ENCODE results near the gene BAIAP2L1.
A peak's percentile ranks its signal among the peaks of the same experiment; 100 is the strongest.
"Not testable (repeated sequence)": the region's sequence is repeated elsewhere in the genome, so short reads cannot be mapped to it uniquely, and the experiment has no call there.

Gene BAIAP2L1, protein sequence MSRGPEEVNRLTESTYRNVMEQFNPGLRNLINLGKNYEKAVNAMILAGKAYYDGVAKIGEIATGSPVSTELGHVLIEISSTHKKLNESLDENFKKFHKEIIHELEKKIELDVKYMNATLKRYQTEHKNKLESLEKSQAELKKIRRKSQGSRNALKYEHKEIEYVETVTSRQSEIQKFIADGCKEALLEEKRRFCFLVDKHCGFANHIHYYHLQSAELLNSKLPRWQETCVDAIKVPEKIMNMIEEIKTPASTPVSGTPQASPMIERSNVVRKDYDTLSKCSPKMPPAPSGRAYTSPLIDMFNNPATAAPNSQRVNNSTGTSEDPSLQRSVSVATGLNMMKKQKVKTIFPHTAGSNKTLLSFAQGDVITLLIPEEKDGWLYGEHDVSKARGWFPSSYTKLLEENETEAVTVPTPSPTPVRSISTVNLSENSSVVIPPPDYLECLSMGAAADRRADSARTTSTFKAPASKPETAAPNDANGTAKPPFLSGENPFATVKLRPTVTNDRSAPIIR

DNA sequence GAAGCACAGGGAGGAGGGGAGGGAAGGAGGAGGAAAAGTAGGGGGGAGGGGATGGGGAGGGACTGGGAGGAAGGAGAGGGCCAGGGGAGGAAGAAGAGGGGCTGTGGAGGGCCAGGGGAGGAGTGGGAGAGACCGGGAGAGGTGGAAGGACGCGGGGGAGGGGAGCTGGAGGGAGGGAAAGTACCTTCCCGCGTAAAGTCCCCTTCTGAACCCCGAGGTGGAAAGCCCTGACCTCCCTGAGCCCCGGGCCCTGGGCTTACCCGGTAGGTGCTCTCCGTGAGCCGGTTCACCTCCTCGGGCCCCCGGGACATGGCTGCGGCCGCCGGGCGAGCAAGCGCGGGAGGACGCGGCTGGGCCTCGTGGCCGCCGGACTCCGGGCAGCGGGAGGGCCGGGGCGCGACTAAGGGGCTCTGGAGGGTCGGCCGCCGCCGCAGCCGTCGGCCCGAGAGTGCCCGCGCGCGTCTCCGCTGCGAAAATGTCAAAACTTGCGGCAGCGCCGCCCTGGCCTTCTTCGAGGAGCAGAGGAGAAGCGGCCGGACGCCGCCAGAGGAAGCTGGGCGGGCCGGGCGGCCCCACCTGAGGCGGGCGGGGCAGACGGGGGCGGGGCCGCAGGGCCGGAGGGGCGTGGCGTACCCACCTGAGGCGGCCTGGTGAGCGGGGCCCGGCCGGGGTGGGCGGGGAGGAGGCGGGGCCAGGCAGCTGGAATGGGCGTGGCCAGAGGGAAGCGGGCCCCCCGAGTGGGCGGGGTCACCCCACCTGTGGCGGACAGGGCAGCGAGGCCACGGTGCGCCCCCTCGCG lies at the start of gene BAIAP2L1:
Gene BAIAP2L1, minus strand, starts transcription at position 549 of the 799 bp plus-strand sequence. Its CDS starts 238 bp downstream, at position 311.
- no peak for DNase-seq

DNA sequence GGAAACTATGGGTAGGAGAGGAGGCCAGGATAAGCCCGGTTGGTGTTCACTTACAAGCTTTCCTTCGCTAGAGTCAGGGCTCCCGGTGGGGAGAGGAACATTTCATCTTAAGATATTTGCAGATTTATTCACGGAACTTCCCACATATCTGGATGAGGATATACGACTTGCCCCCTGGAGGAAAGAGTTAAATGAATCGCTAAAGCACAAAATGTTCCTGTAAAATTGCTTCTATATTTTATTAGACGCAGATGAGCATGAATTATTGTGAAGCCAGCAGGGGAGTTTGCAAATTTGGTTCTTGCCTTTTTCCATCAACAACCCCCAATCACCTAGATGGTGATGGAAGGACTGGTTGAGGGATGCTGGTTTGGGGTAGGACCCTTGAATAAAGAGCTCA lies 47.9 kb upstream of the BAIAP2L1 start:
- DNase-seq, result no peak

DNA sequence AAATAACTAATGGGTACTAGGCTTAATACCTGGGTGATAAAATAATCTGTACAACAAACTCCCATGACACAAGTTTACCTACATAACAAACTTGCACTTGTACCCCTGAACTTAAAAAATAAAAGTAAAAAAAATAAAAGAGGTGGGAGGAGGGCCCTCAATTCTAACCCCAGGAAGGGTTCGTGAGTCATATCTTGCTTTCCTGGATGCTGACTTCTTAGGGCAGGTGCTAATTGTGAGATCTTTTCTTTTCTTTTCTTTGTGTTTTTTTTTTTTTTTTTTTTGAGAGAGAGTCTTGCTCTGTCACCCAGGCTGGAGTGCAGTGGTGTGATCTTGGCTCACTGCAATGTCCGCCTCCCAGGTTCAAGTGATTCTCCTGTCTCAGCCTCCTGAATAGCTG lies 40.1 kb upstream of the BAIAP2L1 start:
- not testable (repeated sequence) for DNase-seq

DNA sequence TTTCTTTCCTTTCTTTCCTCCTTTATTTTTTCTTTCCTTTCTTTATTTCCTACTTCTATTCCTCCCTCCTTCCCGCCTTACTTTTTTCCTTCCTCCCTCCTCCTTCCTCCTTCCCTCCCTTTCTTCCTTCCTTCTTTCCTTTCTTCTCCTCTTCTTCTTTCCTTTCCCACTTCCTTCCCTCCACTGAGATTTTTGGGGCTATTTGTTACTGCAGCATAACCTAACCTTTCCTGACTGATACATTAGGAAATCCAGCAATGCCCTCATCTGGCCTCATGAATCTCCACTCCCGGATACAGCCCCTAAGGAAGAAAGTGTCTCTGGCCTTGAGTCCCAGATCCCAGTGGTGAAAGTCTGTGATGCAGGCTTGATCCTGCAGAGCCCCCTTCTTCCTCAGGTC lies 38.6 kb upstream of the BAIAP2L1 start:
- no peak for DNase-seq

DNA sequence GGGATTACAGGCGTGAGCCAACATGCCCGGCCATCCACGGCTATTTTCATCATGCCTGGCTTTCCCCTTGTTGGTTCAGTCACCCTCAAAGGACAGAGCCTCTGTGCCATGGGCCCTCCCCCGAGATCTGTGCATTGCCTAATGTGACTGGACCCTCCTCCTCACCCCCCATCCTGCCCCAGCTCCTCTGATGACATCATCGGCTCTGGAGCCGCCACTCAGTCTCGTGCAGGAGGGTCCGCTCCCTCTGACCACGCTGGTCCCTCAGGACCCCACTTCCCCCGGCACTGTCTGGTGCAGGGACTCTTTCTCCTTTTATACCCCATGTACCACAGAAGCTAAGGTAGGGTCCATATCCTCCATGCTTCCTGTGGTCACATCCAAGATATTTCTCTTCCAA lies 33.2 kb upstream of the BAIAP2L1 start:
- DNase-seq, result no peak

DNA sequence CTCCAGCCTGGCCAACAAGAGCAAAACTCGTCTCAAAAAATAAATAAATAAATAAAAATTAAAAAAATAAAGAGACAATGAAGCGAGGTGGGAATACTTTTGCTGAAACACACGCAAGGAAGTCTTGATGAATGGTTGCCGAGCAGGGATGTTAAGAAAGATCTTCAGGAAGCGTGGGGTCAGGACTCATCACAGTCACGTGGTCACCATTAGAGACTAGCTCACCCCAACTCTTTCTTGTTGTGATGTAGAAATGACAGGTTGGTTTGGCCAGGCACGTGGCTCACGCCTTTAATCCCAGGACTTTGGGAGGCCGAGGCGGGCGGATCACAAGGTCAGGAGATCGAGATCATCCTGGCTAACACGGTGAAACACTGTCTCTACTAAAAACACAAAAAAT lies 28.9 kb upstream of the BAIAP2L1 start:
- no peak for DNase-seq

DNA sequence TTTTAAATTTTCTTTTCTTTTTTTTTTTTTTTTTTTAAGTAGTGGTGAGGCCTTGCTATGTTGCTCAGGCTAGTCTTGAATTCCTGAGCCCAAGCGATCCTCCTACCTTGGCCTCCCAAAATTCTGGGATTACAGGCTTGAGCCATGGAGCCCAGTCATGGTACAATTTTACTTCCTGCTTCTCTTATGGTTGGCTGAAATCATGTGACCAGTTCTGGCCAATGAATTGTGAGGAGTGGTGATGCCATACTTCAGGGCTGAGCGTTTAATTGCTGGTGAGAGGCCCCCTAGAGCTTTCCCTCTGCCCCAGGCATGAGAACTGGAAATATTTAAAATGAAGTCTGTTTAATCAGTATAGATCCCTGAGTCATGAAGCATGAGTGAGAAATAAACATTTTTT lies 22.2 kb upstream of the BAIAP2L1 start:
- DNase-seq, result peak; percentile 63

DNA sequence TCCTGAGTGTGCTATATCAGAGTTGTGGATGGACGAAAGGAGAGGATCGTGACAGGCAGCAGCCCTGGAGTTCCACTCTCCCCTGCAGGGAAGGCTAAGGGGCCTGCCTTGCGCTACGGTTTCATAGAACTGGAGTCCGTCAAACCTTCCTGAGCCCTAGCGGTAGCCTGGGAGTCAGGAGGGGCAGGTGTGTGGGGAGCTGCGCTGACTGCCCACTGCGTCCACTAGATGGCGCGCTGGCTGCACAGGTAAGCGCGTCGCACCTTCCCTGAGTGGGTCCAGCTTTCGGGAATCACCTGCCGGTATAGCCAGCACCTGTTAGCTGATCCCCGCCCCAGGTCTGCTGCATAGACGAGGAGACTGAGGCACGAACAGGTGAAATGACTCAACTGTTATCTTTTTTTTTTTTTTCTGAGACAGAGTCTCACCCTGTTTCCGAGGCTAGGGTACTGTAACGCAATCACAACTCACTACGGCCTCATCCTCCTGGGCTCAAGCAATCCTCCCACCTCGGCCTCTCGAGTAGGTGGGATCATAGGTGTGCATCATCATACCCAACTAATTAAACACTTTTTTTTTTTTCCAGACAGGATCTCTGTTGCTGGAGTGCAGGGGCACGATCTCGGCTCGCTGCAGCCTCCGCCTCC lies 20.2 kb upstream of the BAIAP2L1 start:
- peak; percentile 20 for DNase-seq

DNA sequence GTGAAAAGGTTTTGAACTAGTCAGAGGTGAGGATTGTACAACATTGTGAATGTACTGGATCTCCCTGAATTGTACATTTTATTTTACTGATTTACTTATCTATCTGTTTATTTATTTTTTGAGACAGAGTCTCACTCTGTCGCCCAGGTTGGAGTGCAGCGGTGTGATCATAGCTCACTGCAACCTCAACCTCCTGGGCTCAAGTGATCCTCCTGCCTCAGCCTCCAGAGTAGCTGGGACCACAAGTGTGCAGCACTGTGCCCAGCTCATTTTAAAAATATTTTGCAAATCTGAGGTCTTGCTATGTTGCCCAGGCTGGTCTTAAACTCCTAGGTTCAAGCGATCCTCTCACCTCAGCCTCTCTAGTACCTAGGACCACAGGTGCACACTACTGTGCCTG lies 19.1 kb upstream of the BAIAP2L1 start:
- not testable (repeated sequence) for DNase-seq

DNA sequence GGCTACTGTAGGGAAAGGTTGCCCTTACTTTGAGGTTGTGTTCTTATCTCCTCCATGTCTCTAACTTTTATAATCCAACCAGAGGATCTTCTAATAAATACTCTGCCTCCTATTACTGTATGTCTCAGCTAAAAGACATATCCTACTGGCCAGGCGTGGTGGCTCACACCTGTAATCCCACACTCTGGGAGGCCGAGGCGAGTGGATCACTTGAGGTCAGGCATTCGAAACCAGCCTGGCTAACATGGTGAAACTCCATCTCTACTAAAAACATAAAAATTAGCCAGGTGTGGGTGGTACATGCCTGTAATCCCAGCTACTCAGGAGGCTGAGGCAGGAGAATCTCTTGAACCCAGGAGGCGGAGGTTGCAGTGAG lies 18.4 kb upstream of the BAIAP2L1 start:
- DNase-seq, result not testable (repeated sequence)

DNA sequence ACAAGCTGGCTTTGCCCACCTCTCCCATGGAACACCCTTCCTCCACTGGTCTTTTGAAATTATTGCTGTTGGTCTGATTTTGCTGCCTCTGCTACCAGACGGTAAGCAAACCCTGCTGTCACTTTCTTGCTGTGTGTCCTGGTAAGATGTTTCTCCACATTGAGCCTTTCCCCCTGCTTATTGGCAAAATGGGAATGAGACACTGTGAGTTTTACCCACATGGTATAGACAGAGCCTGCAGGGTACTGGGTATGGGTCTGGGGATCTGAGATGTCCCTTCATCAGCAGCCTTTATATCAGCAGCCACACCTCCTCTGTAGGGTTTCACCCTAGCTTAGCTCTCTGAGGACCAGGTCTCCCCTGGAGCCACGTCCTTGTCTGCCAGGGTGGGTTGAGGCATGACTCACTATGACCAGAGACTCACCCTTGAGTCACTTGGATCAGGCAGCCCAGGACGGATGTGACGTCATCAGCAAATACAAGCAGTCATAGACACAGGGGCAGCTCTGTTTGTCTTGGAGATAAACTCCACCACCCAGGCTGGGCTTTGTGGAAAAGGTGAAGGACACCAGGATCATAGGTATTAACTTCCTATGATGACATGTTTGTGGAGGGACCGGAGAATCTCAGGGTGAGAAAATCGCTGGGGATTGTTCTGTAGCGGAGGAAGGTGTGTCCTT lies 17.9 kb upstream of the BAIAP2L1 start:
- no peak for DNase-seq

DNA sequence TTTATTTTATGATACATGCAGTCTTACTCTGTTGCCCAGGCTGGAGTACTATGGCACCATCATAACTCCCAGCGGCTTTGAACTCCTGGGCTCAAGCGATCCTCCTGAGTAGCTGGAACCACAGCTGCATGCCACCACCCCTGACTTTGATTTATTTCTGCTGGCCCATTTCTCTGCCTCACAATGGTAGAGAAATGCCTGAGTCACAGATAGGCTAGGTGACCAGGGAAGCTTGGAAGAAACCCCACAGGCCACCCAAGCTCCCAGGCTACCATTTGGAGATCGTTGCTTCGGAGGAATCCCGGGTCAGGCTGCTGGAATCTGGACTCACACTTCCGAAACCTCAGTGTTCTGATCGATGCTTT lies 17.4 kb upstream of the BAIAP2L1 start:
- no peak for DNase-seq

DNA sequence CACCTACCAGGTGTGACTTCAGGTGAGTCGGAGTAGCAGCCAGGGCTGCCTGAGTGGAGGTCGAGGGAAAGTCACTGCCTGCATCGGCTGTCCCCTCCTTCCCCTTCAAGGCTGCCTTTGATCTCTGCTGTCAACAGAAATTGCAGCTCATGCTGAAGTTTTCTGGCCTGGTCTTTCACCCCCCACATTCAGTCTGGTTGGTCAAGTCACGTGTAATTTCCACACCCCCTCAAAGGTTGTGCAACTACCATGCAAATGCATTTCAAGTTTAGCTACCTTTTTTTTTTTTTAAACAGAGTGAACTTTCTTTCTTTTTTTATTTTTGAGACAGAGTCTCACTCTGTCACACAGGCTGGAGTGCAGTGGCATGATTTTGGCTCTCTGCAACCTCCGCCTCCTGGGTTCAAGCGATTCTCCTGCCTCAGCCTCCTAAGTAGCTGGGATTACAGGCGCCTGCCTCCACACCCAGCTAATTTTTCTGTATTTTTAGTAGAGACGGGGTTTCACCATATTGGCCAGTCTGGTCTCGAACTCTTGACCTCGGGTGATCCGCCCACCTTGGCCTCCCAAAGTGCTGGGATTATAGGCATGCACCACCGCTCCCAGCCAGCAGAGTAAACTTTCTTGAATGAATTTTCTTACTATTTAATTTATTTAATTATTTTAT lies 16.8 kb upstream of the BAIAP2L1 start:
- DNase-seq, result peak; percentile 47

DNA sequence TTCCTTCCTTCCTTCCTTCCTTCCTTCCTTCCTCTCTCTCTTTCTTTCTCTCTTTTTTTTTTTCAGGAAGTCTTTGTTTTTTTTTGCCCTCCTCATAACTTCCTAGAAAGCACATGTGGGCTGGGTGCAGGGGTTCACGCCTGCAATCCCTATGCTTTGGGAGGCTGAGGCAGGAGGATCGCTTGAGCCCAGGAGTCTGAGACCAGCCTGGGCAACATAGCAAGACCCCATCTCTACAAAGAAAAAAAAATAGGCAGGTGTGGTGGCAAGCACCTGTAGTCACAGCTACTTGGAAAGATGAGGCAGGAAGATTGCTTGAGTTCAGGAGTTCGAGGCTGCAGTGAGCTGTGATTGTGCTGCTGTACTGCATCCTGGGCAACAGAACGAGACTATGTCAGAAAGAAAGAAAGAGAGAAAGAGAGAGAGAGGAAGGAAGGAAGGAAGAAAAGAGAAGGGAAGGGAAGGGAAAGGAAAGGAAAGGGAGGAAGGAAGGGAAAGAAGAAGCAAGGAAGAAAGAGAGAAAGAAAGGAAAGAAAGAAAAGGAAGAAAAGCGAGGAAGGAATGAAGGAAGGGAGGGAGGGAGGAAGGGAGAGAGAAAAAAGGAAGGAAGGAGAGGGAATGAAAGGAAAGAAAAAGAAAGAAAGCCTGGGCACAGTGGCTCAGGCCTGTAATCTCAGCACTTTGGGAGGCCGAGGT lies 13.5 kb upstream of the BAIAP2L1 start:
- no peak for DNase-seq

DNA sequence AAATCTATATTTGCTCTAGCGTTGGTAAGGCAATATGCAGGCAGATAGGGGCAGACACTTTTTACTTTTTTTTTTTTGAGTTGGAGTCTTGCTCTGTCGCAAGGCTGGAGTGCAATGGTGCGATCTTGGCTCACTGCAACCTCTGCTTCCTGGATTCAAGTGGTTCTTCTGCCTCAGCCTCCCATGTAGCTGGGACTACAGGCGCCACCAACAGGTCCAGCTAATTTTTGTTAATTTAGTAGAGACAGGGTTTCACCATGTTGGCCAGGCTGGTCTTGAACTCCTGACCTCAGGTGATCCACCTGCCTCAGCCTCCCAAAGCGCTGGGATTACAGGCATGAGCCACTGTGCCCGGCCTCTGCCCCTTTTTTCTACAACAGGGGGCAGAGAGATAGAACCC lies 12.8 kb upstream of the BAIAP2L1 start:
- DNase-seq, result peak; percentile 21

DNA sequence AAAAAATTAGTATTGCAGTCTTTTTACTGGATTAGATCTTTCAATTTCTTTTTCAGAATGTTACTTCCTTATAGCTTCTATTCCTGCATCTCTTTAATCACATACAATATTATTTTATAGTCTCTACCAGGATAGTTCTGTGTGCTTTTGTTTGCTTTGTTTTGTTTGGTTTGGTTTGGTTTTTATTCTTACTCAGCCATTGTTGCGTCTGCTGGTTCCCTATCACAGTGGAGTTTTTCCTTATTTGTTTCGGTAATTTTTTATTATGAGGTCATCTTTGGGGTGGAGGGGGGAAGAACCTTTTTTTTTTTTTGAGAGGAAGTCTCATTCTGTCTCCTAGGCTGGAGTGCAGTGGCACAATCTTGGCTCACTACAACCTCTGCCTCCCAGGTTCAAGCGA lies 9.0 kb upstream of the BAIAP2L1 start:
- DNase-seq, result no peak

DNA sequence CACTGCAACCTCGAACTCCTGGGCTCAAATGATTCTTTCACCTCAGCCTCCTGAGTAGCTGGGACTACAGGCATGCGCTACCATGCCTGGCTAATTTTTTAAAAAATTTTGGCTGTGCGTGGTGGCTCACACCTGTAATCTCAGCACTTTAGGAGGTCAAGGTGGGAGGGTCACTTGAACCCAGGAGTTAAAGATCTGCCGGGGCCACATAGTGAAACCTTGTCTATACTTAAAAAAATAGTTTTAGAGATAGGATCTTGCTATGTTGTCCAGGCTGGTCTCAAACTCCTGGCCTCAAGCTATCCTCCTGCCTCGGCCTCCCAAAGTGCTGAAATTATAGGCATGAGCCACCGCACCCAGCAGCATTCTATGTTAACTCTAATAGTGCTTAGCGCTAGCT lies 7.3 kb upstream of the BAIAP2L1 start:
- not testable (repeated sequence) for DNase-seq

DNA sequence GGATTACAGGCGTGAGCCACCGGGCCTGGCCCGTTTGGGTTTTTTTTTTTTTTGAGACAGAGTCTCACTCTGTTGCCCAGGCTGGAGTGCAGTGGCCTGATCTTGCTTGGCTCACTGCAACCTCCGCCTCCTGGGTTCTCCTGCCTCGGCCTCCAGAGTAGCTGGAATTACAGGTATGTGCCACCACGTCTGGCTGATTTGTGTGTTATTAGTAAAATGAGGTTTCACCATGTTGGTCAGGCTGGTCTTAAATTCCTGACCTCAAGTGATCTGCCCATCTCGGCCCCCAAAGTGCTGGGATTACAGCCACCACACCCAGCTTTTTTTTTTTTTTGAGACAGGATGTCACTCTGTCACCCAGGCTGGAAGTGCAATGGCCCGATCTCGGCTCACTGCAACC lies 5.9 kb upstream of the BAIAP2L1 start:
- no peak for DNase-seq

DNA sequence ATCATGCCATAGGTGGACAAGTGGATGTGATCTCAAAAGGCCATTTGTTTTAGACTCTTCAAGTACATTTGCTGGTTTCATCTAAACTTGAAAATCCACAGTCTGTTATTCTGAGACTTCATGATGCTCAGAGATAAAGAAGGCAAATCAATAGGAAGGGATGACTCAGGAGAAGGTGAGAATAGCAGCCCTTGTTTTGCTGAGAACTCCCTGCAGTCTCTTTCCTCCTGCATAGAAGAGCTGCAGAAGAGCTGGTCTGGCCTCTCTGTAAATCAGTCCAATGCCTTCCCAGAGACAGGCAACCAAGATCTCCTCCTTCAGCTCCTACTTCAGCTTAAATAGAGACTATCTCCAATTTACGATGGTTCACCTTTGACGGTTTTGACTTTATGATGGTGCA lies 4.0 kb upstream of the BAIAP2L1 start:
- no peak for DNase-seq

DNA sequence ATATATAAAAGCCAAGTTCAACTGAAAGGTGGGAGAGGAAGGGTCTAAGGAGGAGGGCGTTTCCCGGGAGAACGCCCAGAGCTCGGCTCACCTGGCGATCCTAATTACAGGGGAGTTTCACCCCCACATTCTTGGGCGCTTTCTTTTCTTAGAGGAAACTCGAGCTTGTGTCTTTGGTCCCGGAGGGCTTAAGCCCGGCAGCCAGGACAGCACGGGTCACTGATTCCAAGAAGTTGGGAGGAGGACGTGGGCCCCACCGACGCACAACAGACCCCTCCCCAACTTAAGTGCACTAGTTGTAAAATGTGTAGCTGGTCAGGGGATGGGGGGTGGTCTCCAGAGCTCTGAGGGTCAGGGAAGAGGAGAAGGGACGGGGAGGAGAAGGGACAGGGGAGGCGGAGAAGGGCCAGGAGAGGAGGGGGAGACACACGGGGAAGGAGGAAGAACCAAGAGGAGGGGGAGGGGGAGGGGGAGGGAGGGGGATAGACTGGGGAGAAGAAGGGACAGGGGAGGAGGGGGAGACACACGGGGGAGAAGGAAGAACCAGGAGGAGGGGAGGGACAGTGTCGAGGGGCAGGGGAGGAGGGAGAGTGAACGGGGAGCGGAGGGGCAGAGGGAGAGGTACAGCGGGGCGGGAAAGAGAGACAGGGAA lies 874 bp downstream of the BAIAP2L1 start:
- DNase-seq, result no peak

DNA sequence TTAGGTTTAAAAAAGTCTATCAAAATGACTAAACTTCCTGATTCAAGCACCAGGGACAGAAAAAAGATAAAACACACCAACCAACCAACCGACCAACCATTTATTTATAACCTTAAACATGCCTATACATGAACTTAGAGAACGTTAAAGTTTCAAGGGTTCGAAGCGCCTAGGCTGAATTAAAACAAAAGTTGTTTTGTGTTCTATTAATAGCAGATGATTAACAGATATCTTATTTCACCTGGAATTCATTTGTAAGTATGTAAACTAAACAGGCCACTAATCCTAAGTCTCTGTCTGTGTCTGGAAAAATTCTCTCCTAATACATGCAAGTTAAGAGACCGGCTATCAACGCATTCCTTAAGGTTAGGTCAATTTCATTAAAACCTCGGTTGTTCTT lies 1.4 kb downstream of the BAIAP2L1 start:
- no peak for DNase-seq

All from OCI-M1 (cell line).